Activated T-helper 2 cell treated with anti-CD3 and anti-CD28 coated beads, Interferon-gamma antibody, Interleukin-2, Interleukin-4, amounts not matched to agents 10 μg/mL and 5 μg/mL and 100 μg/mL, durations not matched to agents 14 hours and 24 hours and 36 hours (primary cell): ENCODE results near the gene IQCM. TPM values are rescaled to one million over a fixed set of nuclear protein-coding genes. Genes with fewer than 3 reads are reported as not detected.

Experiments used
- DNase-seq: peaks from one replicate; pipeline ENCODE4 v3.0.0; 2021; ENCODE audit warnings: low spot score
- H3K27ac Mint-ChIP-seq: one replicate; pipeline ENCODE4 v1.8.0; 2021; ENCODE audit warnings: mixed read lengths
- H3K27me3 Mint-ChIP-seq: one replicate; pipeline ENCODE4 v1.8.0; 2021; ENCODE audit warnings: low read depth, mixed read lengths
- H3K36me3 Mint-ChIP-seq: one replicate; pipeline ENCODE4 v1.8.0; 2021; ENCODE audit warnings: low read depth, mixed read lengths
- H3K4me1 Mint-ChIP-seq: one replicate; pipeline ENCODE4 v1.8.0; 2021; ENCODE audit warnings: low read depth, mixed read lengths
- H3K4me3 Mint-ChIP-seq: one replicate; pipeline ENCODE4 v1.8.0; 2021; ENCODE audit warnings: low read depth, mild to moderate bottlenecking, moderate library complexity, mixed read lengths
- H3K9me3 Mint-ChIP-seq: one replicate; pipeline ENCODE4 v1.8.0; 2021; ENCODE audit warnings: mixed read lengths
- intact Hi-C: fragments of 100-400 bp; cut with micrococcal nuclease; formaldehyde crosslinking; loops from one replicate; pipeline ENCODE4 v1.15.1; 2023
- total RNA-seq: library from RNA; stranded (reverse); gene quantifications from 2 replicates; pipeline ENCODE4 v1.2.3, GENCODE V29; 2022

The IQCM gene
- total RNA-seq, 1 donor from 2014 or later = not detected

DNA sequence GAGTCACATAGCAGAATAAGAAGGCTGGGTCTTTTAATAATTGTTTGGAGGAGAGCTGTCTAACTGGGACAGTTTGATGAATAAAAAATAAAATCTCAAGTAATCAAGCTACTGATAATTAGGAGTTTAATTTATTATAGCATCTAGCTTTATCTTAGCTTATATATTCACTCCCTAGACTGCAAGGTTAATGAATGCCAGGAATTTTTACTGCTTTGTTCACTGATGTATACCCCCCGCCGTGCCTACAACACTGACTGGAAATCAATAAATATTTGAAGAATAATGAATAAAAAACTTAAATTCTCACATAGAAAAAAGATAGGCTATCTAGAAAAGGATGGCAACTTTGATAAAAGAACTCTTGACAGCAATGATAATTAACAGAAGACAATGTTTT lies 59.7 kb downstream of the IQCM start:
- H3K4me3 Mint-ChIP-seq = no peak overlapping the region
- H3K9me3 Mint-ChIP-seq = no peaks in the 10 kb centered on the region
- DNase-seq = no peak
- no peak overlapping the region for H3K27ac Mint-ChIP-seq
- no peaks in the 10 kb centered on the region for H3K36me3 Mint-ChIP-seq
- no peaks in the 10 kb centered on the region for H3K4me1 Mint-ChIP-seq
- intact Hi-C loops = no loop called here
- H3K27me3 Mint-ChIP-seq = no peaks in the 10 kb centered on the region

DNA sequence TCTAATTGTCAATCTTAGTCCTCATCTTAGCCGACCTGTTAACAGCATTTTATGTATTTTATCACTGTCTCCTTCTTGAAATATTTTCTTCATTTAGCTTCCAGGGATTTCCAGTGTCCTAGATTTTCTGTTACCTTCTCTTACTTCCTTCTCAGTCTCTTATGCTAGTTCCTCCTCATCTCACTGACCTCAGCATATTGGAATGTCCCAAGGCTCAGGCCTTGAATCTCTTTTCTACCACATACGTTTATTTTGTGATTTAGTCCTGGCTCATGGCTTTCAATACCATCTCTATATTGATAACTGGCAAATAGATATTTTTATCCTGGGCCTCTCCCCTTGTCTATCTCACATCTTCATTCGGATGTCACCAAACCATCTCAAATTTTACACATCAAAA lies 61.1 kb downstream of the IQCM start:
- Mint-ChIP-seq H3K27me3 (no peaks in the 10 kb centered on the region), H3K9me3 (no peaks in the 10 kb centered on the region), H3K36me3 (no peaks in the 10 kb centered on the region), H3K4me3 (no peak overlapping the region), H3K4me1 (no peaks in the 10 kb centered on the region), H3K27ac (no peak overlapping the region)
- DNase-seq = no peak
- intact Hi-C loops = no loop called here

DNA sequence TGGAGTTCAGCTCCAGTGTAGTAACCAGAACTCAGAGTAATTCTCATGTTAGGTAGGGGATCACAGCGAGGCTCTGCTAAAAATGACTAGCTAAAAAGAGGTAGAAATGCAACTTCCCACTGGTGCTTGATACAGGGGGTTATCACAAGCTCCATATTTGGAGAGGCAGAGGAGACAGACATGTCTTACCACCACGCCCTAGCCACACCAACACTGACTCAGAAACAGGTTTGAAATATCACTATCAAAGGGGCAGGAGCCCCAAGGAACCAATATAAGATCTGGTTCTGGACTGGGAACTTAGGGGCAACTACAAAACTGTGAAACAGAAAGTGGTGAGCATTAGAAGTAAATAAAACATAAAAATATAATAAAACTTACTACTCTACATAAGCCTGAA lies 62.9 kb downstream of the IQCM start:
- no peak overlapping the region for H3K4me3 Mint-ChIP-seq
- no peaks in the 10 kb centered on the region for H3K4me1 Mint-ChIP-seq
- intact Hi-C loops = no loop called here
- no peaks in the 10 kb centered on the region for H3K27me3 Mint-ChIP-seq
- no peak for DNase-seq
- H3K27ac Mint-ChIP-seq = no peak overlapping the region
- no peaks in the 10 kb centered on the region for H3K9me3 Mint-ChIP-seq
- H3K36me3 Mint-ChIP-seq = no peaks in the 10 kb centered on the region

DNA sequence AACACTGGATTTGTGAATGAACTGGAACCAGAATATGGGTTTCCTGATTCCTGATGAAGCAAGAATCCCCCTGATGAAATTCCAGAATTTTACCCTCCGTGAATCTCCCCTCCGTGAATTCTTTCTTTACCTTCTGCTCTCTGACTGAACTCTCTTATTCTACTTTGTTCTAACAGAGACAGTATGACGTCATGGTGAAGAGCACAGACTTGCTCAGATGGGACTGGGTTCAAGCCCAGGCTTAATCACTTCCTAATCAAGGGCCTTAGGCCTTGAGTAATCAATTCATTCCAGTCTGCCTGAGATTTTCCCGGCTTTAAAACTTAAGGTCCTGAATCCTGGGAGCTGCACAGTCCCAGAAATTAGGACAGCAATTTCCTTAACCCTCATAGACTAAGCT lies 64.5 kb downstream of the IQCM start:
- Mint-ChIP-seq H3K27me3 (no peaks in the 10 kb centered on the region), H3K27ac (no peak overlapping the region), H3K9me3 (no peaks in the 10 kb centered on the region), H3K36me3 (no peaks in the 10 kb centered on the region), H3K4me1 (no peaks in the 10 kb centered on the region), H3K4me3 (no peak overlapping the region)
- intact Hi-C loops = no loop called here
- no peak for DNase-seq

DNA sequence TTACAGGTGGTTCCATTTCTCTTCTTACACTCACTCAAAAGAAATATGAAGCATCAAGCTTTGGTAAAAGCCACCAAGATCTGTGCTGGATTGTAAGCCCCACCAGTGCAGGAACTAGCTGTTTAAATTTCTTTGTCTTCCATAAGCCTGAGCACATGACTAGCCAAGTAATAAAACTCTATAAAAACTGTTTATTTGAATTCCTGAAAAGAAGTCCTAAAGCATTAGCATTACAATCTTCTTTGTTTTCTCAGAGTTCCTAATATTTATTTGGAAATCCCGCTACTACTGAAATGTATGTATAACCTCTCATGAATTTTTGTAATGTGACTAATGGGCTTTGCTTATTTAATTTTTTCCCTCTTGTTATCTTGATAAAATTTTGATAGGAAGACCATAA lies 65.9 kb downstream of the IQCM start:
- Mint-ChIP-seq H3K9me3 (no peaks in the 10 kb centered on the region), H3K36me3 (no peaks in the 10 kb centered on the region), H3K4me1 (no peaks in the 10 kb centered on the region), H3K27ac (no peak overlapping the region), H3K27me3 (no peaks in the 10 kb centered on the region), H3K4me3 (no peak overlapping the region)
- intact Hi-C loops = no loop called here
- DNase-seq = no peak

DNA sequence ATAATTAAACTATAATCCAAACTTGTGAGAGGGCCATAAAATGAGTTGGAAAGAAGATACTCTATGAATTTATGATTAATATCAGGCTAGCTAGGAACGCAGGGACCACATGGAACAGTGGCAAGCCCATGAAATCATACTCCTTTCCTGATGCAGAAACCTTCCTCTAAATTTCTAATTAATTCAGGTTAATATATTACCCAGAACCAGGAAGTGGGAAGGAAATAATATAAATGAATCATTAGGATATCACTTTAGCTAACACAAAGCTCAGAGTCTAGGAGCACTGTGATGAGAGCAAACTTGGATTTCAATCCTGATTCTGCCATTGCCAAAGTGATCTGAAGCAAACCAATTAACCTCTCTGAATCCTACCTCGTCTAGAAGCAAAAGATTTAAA lies 68.0 kb downstream of the IQCM start:
- intact Hi-C loops = no loop called here
- H3K36me3 Mint-ChIP-seq = no peaks in the 10 kb centered on the region

DNA sequence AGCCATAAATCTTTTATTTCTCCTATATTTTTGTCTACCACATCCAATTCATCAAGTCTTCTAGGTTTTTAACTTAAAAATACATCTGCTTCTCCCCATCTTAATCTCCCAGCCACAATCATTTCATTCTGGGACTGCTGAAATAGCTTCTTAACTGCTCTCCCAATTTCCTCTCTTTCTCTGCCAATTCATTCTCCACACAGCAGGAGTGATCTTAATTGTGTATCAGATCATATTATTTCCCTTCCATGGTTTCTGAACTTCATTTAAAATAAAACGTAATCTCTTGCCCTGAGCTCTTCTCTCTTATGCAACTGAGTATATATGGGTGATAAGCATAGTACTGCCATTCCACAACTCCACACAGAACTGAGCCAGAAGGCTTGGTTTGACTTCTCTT lies 69.4 kb downstream of the IQCM start:
- Mint-ChIP-seq H3K36me3 (no peaks in the 10 kb centered on the region), H3K27me3 (no peaks in the 10 kb centered on the region), H3K9me3 (no peaks in the 10 kb centered on the region), H3K4me1 (no peaks in the 10 kb centered on the region), H3K27ac (no peak overlapping the region), H3K4me3 (no peak overlapping the region)
- intact Hi-C loops = no loop called here
- no peak for DNase-seq

More for the DNA sequence above, 68.0 kb downstream of the IQCM start:
- Mint-ChIP-seq H3K27me3 (no peaks in the 10 kb centered on the region), H3K4me1 (no peaks in the 10 kb centered on the region), H3K4me3 (no peak overlapping the region), H3K9me3 (no peaks in the 10 kb centered on the region), H3K27ac (no peak overlapping the region)
- DNase-seq = no peak

DNA sequence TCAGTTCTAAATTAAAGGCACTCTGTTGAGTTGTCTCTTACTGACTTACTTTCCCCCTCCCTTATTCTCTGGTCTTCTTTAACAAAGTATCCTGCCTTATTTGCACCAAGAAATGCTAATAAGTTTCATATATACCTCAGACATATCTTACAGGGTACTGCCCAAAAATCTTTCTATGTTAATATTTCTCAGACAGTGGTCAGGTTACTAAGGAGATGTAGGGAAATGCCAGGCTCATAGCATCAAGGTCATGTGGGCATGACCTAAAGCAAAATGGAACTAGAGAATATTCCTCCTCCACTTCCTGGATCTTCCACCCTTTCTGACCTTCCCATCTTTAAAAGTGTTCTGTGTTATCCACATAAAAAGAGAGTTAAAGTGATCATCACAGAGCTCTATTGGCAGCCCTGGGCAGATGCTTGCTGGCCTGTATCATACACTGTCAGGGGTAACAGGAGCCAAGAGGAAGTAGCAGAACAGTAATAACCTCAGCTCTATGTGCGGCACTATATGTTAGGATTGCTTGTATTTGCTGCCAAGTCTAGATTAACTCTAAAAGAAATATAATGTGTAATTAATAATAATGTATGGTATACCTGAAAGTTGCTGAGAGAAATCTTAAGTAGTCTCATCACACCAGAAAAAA lies 74.3 kb downstream of the IQCM start:
- Mint-ChIP-seq H3K4me1 (no peaks in the 10 kb centered on the region), H3K27ac (no peak overlapping the region), H3K4me3 (no peak overlapping the region), H3K9me3 (no peaks in the 10 kb centered on the region), H3K36me3 (no peaks in the 10 kb centered on the region), H3K27me3 (no peaks in the 10 kb centered on the region)
- intact Hi-C loops = no loop called here
- no peak for DNase-seq

DNA sequence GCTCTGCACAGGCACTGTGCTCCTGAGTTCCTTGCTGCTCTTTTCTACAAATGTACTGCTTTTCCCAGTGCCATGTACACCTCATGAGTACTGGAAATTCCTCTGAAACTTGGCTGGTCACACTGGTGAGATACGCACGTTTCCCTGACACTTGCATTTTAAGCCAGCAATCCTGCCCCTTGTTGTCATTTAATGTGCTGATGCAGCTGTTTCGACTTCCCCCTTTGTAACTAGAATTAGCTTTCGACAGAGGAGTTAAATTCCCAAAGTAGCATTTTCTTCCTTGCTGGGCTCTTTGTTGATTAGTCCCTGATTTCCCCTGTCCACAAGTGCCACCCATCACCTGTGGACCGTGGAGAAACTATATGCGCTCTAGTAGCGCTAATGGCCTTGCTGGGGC lies 77.5 kb downstream of the IQCM start:
- H3K36me3 Mint-ChIP-seq = no peaks in the 10 kb centered on the region
- H3K27ac Mint-ChIP-seq = no peak overlapping the region
- no peaks in the 10 kb centered on the region for H3K4me1 Mint-ChIP-seq
- intact Hi-C loops = no loop called here
- H3K4me3 Mint-ChIP-seq = no peak overlapping the region
- DNase-seq = no peak
- H3K27me3 Mint-ChIP-seq = no peaks in the 10 kb centered on the region
- H3K9me3 Mint-ChIP-seq = no peaks in the 10 kb centered on the region

DNA sequence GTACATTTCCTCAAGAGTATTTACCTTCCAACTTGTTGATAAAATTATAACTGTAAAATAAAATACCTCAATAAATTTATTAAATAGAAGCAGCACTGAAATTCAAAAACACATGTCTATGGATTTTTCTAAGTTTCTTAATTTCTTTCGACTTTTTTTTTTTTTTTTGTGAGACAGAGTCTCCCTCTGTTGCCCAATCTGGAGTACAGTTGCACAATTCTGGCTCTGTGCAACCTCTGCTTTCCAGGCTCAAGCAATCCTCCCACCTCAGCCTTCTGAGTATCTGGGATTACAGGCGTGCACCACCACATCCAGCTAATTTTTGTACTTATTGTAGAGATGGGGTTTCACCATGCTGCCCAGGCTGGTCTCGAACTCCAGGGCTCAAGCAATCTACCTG lies 79.8 kb downstream of the IQCM start:
- Mint-ChIP-seq H3K27me3 (no peaks in the 10 kb centered on the region), H3K9me3 (no peaks in the 10 kb centered on the region), H3K27ac (no peak overlapping the region), H3K4me1 (no peaks in the 10 kb centered on the region), H3K4me3 (no peak overlapping the region), H3K36me3 (no peaks in the 10 kb centered on the region)
- intact Hi-C loops = no loop called here
- DNase-seq = no peak

DNA sequence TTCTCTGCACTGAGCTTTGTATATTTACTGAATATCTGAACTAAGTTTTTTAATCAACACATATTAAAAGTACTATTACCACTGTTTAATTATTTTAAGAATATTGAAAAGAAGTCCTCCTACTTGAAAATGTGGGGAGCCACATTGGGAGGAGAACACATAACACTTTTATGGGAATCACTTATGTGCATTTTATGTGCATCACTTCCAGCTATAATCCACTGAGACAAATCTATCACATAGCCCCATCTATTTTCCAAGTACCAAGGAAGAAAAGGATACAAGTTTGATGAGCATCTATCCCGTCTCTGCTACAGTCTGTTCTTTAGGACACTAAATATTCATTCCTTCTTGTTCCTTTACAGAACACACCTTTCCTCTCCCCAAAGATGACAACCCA lies 87.2 kb downstream of the IQCM start:
- no peaks in the 10 kb centered on the region for H3K27me3 Mint-ChIP-seq
- H3K36me3 Mint-ChIP-seq = no peaks in the 10 kb centered on the region
- DNase-seq = no peak
- no peak overlapping the region for H3K27ac Mint-ChIP-seq
- intact Hi-C loops = no loop called here
- H3K4me1 Mint-ChIP-seq = no peaks in the 10 kb centered on the region
- no peak overlapping the region for H3K4me3 Mint-ChIP-seq
- H3K9me3 Mint-ChIP-seq = no peaks in the 10 kb centered on the region

DNA sequence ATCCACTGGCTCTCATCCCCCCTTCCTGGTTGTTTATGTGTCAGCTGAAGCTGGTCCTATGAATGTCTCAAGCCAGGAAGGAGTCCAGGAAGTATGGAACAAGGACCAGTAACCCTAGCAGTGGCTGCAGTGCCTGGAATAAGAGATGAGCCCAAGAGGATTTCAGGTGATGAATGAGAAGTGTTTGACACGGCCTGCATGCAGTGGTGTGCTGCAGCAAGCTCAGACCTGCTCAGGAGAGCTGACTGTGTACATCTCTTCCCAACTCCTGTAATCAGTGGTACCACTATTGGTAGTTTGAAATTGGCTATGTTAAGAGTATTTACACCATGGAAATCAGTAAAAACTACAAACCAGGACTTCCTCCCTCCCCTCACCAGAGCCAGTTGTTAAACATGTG lies 88.0 kb downstream of the IQCM start:
- DNase-seq = no peak
- Mint-ChIP-seq H3K4me1 (no peaks in the 10 kb centered on the region), H3K27ac (no peak overlapping the region), H3K27me3 (no peaks in the 10 kb centered on the region), H3K4me3 (no peak overlapping the region), H3K36me3 (no peaks in the 10 kb centered on the region), H3K9me3 (no peaks in the 10 kb centered on the region)
- intact Hi-C loops = no loop called here

DNA sequence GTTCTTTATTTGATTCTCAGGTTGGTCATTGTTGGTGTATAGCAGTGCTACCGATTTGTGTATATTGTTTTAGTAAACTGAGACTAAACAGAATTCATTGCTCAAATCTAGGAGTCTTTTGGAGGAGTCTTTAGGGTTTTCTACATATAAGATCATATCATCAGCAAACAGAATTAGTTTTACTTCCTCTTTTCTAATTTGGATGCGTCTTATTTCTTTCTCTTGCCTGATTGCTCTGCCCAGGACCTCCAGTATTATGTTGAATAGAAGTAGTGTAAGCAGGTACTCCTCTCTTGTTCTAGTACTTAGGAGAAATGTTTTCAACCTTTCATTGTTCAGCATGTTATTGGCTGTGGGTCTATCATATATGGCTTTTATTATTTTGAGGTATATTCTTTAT lies 92.6 kb downstream of the IQCM start:
- Mint-ChIP-seq H3K9me3 (no peaks in the 10 kb centered on the region), H3K4me3 (no peak overlapping the region), H3K4me1 (no peaks in the 10 kb centered on the region), H3K27ac (no peak overlapping the region), H3K36me3 (no peaks in the 10 kb centered on the region), H3K27me3 (no peaks in the 10 kb centered on the region)
- intact Hi-C loops = no loop called here
- no peak for DNase-seq

DNA sequence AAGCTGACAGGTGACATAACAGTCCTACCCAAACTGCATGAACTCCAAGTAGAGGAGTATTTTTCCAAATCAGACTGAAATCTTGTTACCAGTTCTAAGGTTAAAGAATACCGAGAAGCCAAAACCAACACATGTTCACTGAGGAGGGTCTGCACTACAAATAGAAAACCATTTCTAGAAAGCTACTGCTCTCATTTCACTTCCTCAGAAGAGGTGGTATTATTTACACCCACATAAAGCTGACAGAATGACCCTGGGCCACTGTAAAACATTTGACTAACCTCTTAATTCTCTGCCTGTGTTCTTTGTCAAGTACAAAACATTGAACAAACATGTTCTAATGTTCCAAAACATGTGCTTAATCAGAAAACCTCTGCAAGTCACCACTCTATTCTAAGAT lies 95.8 kb downstream of the IQCM start:
- Mint-ChIP-seq H3K27ac (no peak overlapping the region), H3K4me3 (no peak overlapping the region), H3K9me3 (no peaks in the 10 kb centered on the region)

More for the DNA sequence above, 95.8 kb downstream of the IQCM start:
- no peaks in the 10 kb centered on the region for H3K27me3 Mint-ChIP-seq
- no peaks in the 10 kb centered on the region for H3K4me1 Mint-ChIP-seq
- DNase-seq = no peak
- H3K36me3 Mint-ChIP-seq = no peaks in the 10 kb centered on the region
- intact Hi-C loops = no loop called here
